Measurements from ENCODE around the gene COL18A1. TPM values are rescaled to one million over a fixed set of nuclear protein-coding genes. Genes with fewer than 3 reads are reported as not detected.

COL18A1 gene
- total and polyA plus RNA-seq, 4 donors, result 44.9 to 308 (median 232) TPM

GRCh38 chr21:45475004-45475685 lies 70.2 kb downstream of the COL18A1 start (continued):
- no peak for TF ChIP-seq ZBTB33 (IDR thresholded peaks at IDR 0.05)

GRCh38 chr21:45475797-45476570 lies 71.0 kb downstream of the COL18A1 start:
- TF ChIP-seq REST (IDR thresholded peaks at IDR 0.05) (no peak), FOXA1 (IDR thresholded peaks at IDR 0.05) (no peak), YY1 (IDR thresholded peaks at IDR 0.05) (no peak), RXRA (IDR thresholded peaks at IDR 0.05) (no peak), EGR1 (IDR thresholded peaks at IDR 0.05; ENCODE audit: low read depth in 2 of 2) (no peak), HNF4A (conservative IDR thresholded peaks at IDR 0.05) (no peak), NR2F2 (IDR thresholded peaks at IDR 0.05) (no peak), TAF1 (conservative IDR thresholded peaks at IDR 0.05) (no peak), CTCF (IDR thresholded peaks at IDR 0.05; ENCODE audit: low read depth, low read length, missing input control) (no peak), JUND (IDR thresholded peaks at IDR 0.05) (no peak), GABPA (IDR thresholded peaks at IDR 0.05 in 1 of 2, conservative IDR thresholded peaks at IDR 0.05 in 1 of 2) (no peak), HNF4G (IDR thresholded peaks at IDR 0.05) (no peak), SP1 (IDR thresholded peaks at IDR 0.05) (no peak), RAD21 (IDR thresholded peaks at IDR 0.05) (no peak), ATF3 (IDR thresholded peaks at IDR 0.05) (no peak), ZBTB33 (IDR thresholded peaks at IDR 0.05) (no peak)
- H3K27ac ChIP-seq (ENCODE audit: low read depth in 1 of 2, low read length in 2 of 2), result no peak overlapping the region
- 94% methylated on average over 53 of the region's 53 CpGs for WGBS
- H3K27me3 ChIP-seq (ENCODE audit: control insufficient read depth in 4 of 4, insufficient read depth in 4 of 4, low read length in 3 of 4), result no peaks in the 10 kb centered on the region
- H3K36me3 ChIP-seq (ENCODE audit: control insufficient read depth in 4 of 4, insufficient read depth in 3 of 4, low read depth in 1 of 4, low read length in 3 of 4), result peaks cover 20 to 48% (median 25%) of the 10 kb centered on the region in 4 donors
- no peak for DNase-seq (ENCODE audit: low spot score)
- H3K4me1 ChIP-seq (ENCODE audit: control insufficient read depth in 4 of 4, insufficient read depth in 4 of 4, low read length in 3 of 4), result peaks cover 3 to 33% (median 21%) of the 10 kb centered on the region in 4 donors
- H3K9ac ChIP-seq (ENCODE audit: low read depth in 1 of 2, low read length in 2 of 2), result no peak overlapping the region
- no peak overlapping the region for H3K4me3 ChIP-seq (ENCODE audit: low read depth in 1 of 3, low read length in 3 of 3)
- no peaks in the 10 kb centered on the region for H3K9me3 ChIP-seq (ENCODE audit: control insufficient read depth in 4 of 4, low read length in 3 of 4)

Data from liver (tissue), 9 donors.